Measurements from ENCODE around the gene NAA11.
"Not testable (repeated sequence)": the region's sequence is repeated elsewhere in the genome, so short reads cannot be mapped to it uniquely, and the experiment has no call there.

Gene NAA11

GRCh38 chr4:79308137-79308536 is 17.7 kb downstream of the NAA11 start:
- DNase-seq (ENCODE audit: low read depth) = no peak

GRCh38 chr4:79306795-79307194 is 19.1 kb downstream of the NAA11 start:
- DNase-seq (ENCODE audit: low read depth) = no peak

GRCh38 chr4:79300280-79300679 is 25.6 kb downstream of the NAA11 start:
- no peak for DNase-seq (ENCODE audit: low read depth)

GRCh38 chr4:79298484-79298883 is 27.4 kb downstream of the NAA11 start:
- no peak for DNase-seq (ENCODE audit: low read depth)

GRCh38 chr4:79298027-79298426 is 27.8 kb downstream of the NAA11 start:
- DNase-seq (ENCODE audit: low read depth) = no peak

GRCh38 chr4:79297479-79297878 is 28.4 kb downstream of the NAA11 start:
- no peak for DNase-seq (ENCODE audit: low read depth)

GRCh38 chr4:79296768-79297428 is 29.0 kb downstream of the NAA11 start:
- DNase-seq (ENCODE audit: low read depth) = no peak

- no peak for DNase-seq (ENCODE audit: low read depth)
Measured at GRCh38 chr4:79295086-79295485, 30.8 kb downstream of the NAA11 start.

- no peak for DNase-seq (ENCODE audit: low read depth)
Measured at GRCh38 chr4:79294064-79294463, 31.8 kb downstream of the NAA11 start.

- no peak for DNase-seq (ENCODE audit: low read depth)
Measured at GRCh38 chr4:79292008-79292407, 33.9 kb downstream of the NAA11 start.

GRCh38 chr4:79290376-79290775 is 35.5 kb downstream of the NAA11 start:
- no peak for DNase-seq (ENCODE audit: low read depth)

GRCh38 chr4:79288185-79288584 is 37.7 kb downstream of the NAA11 start:
- no peak for DNase-seq (ENCODE audit: low read depth)

- DNase-seq (ENCODE audit: low read depth) = no peak
Measured at GRCh38 chr4:79287718-79288117, 38.1 kb downstream of the NAA11 start.

- DNase-seq (ENCODE audit: low read depth) = no peak
Measured at GRCh38 chr4:79287076-79287475, 38.8 kb downstream of the NAA11 start.

GRCh38 chr4:79281566-79282359 is 44.1 kb downstream of the NAA11 start:
- no peak for DNase-seq (ENCODE audit: low read depth)

GRCh38 chr4:79277467-79277866 is 48.4 kb downstream of the NAA11 start:
- not testable (repeated sequence) for DNase-seq (ENCODE audit: low read depth)

GRCh38 chr4:79273915-79274314 is 51.9 kb downstream of the NAA11 start:
- no peak for DNase-seq (ENCODE audit: low read depth)

GRCh38 chr4:79272761-79273160 is 53.1 kb downstream of the NAA11 start:
- no peak for DNase-seq (ENCODE audit: low read depth)

- no peak for DNase-seq (ENCODE audit: low read depth)
Measured at GRCh38 chr4:79272126-79272525, 53.7 kb downstream of the NAA11 start.

GRCh38 chr4:79267671-79268070 is 58.2 kb downstream of the NAA11 start:
- DNase-seq (ENCODE audit: low read depth) = no peak

Data from activated T-helper 9 cell treated with anti-CD3 and anti-CD28 coated beads, Interleukin-2, amount 50 U/mL, for 16 hours (primary cell).